ENCODE measurements around the gene MOK.
"Not testable (repeated sequence)": the region's sequence is repeated elsewhere in the genome, so short reads cannot be mapped to it uniquely, and the experiment has no call there.

Gene MOK, protein sequence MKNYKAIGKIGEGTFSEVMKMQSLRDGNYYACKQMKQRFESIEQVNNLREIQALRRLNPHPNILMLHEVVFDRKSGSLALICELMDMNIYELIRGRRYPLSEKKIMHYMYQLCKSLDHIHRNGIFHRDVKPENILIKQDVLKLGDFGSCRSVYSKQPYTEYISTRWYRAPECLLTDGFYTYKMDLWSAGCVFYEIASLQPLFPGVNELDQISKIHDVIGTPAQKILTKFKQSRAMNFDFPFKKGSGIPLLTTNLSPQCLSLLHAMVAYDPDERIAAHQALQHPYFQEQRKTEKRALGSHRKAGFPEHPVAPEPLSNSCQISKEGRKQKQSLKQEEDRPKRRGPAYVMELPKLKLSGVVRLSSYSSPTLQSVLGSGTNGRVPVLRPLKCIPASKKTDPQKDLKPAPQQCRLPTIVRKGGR

DNA sequence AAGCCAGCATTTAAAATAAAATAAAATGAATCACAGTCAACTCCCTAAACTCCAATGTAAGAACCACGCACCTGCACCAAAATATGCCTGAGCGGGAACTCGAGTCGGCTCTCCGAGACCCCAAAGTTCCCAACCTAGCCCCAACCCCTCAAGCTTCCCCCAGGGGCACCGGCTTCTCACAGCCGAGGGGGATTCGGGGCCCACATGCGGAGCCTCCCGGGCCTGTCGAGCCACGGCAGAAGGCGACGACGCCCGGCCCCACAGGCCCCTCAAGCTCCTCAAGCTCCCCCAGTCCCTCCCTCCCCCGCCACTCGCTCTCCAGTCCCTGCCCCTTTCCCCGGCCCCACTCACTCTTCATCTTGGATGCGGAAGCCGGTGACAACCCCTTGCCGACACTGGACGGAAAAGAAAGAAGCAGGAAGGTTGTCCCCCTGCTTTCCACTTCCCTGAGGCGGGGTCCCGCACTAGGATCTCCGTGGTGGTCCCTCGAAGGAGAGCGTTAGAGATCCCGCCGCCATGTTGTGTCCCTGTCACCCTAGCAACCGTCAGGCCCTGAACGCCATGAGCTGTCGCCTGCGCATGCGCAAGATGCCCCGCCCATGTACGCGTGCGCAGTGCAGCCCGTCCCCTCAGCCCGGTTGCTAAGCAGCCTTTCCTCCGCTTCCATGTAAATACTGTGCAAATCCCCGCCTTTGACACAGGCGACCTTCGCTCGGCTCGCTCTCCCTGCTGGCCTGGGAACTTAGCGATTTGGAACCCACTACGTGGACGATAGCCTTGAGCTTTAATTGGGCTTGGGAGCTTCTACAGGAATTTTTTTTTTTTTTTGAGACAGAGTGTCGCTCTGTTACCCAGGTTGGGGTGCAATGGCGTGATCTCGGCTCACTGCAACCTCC, at the start of gene MOK:
MOK (minus strand) TSS at position 554 of the 896 bp plus-strand sequence; CDS start at position 358, 196 bp downstream.
- H3K36me3 Mint-ChIP-seq (ENCODE audit: low read depth), result no peaks in the 10 kb centered on the region
- no peaks in the 10 kb centered on the region for H3K9me3 Mint-ChIP-seq
- peaks cover 21% of the 10 kb centered on the region for H3K27me3 Mint-ChIP-seq (ENCODE audit: low read depth)
- H3K27ac Mint-ChIP-seq, result peak within 1 kb of the TSS; percentile 94
- peaks cover 5% of the 10 kb centered on the region for H3K4me1 Mint-ChIP-seq (ENCODE audit: low read depth)
- H3K4me3 Mint-ChIP-seq, result peak within 1 kb of the TSS; percentile 95

DNA sequence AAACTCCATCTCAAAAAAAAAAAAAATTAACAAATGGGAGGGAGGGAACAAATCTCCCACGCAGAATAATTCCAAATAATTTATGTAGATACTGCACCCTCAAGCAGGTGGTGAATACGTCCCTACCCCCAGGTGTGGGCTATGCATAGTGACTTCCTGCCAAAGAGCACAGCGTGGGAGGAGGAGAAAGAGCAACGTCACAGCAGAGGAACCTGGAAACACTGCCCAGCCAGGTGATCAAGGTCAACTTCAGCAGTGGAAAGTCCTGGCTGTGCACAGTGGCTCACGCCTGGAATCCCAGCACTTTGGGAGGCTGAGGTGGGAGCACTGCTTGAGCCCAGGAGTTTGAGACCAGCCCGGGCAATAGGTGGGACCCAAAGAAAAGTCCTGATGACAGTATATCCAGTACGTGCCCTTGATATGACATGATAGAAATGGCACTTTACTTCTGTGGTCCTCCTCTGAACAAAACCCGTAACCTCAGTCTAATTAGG, 48.2 kb upstream of the MOK start:
- H3K36me3 Mint-ChIP-seq (ENCODE audit: low read depth), result peaks cover 30% of the 10 kb centered on the region
- H3K4me1 Mint-ChIP-seq (ENCODE audit: low read depth), result peaks cover 2% of the 10 kb centered on the region

DNA sequence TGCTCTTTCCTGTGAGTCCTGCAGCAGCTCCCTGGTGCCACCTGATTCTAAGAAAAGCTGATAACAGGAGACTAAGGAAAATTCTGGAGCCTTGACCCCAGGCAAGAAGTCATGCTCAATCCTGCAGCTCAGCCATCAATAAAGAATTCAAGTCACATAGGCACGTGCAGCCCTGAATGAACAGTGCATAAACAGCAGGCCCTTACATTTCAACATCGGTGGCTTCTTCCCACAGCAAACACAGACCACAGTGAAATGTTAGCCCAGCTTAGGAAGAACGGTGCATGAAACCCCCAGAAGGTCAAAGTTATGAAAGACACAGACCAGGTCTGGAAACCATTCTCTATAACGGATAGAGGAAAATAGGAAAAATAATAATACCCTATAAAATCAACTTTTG, 47.2 kb upstream of the MOK start:
- Mint-ChIP-seq H3K27ac (no peak overlapping the region), H3K4me3 (no peak overlapping the region), H3K27me3 (ENCODE audit: low read depth) (no peaks in the 10 kb centered on the region), H3K36me3 (ENCODE audit: low read depth) (peaks cover 27% of the 10 kb centered on the region), H3K9me3 (no peaks in the 10 kb centered on the region), H3K4me1 (ENCODE audit: low read depth) (peaks cover 2% of the 10 kb centered on the region)

More for the DNA sequence above, 48.2 kb upstream of the MOK start:
- Mint-ChIP-seq H3K9me3 (no peaks in the 10 kb centered on the region), H3K27ac (no peak overlapping the region), H3K27me3 (ENCODE audit: low read depth) (no peaks in the 10 kb centered on the region), H3K4me3 (no peak overlapping the region)

DNA sequence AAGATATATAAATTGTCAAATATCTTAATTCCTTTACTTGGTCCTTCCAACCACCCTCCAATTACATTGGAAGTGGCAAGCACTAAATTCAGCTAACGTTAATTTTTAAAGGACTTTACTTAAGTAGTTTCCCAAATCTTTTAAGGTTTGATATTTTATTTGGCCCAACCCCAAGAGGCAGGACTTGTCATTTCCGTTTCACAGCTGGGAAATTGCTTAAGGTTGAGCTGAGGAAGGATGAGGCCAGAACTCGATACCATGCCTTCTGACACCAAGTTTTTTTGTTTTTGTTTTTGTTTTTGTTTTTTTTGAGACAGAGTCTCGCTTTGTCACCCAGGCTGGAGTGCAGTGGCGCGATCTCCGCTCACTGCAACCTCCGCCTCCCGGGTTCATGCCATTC, 46.6 kb upstream of the MOK start:
- H3K4me1 Mint-ChIP-seq (ENCODE audit: low read depth); H3K4me3 Mint-ChIP-seq; H3K27ac Mint-ChIP-seq; H3K27me3 Mint-ChIP-seq (ENCODE audit: low read depth); H3K9me3 Mint-ChIP-seq: not testable (repeated sequence)
- H3K36me3 Mint-ChIP-seq (ENCODE audit: low read depth), result peaks cover 27% of the 10 kb centered on the region

DNA sequence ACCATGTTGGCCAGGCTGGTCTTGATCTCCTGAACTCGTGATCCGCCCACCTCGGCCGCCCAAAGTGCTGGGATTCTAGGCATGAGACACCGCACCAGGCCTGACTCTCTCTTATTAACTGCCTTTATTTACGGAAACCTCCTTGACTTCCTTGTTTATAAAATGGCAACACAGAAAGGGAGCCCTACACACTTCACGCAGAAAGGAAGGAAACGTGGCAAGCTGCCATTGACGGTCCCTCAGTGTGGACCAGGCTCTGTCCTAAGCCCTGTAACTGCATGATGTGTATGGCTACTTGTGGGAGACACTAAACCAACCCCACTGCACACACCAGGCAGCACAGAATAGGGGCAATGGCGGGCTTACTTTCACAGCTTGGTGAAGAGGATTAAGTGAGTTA, 46.1 kb upstream of the MOK start:
- no peak overlapping the region for H3K4me3 Mint-ChIP-seq
- H3K4me1 Mint-ChIP-seq (ENCODE audit: low read depth), result no peaks in the 10 kb centered on the region
- H3K27ac Mint-ChIP-seq, result no peak overlapping the region
- no peaks in the 10 kb centered on the region for H3K9me3 Mint-ChIP-seq
- H3K27me3 Mint-ChIP-seq (ENCODE audit: low read depth), result no peaks in the 10 kb centered on the region
- H3K36me3 Mint-ChIP-seq (ENCODE audit: low read depth), result peaks cover 27% of the 10 kb centered on the region

DNA sequence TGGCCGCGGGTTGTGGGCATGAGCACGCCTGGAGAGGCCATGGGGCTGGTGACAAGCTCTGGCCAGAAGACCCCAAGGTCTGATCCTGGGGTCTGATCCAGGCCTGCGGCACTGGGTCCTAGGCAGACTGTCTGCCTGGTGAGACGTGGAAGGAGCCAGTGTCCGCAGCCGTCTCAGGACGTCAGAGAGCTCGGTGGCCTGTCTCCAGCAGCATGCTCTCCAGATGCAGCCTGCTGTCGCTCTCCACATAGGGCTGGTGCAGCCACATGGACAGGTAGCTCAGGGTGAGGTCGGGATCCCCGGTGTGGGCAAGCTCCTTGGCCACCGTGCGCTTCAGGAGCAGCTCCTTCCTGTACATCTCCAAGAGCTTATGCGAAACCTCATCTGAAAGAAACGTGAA, 43.4 kb upstream of the MOK start:
- Mint-ChIP-seq H3K27ac (no peak overlapping the region), H3K4me3 (no peak overlapping the region), H3K36me3 (ENCODE audit: low read depth) (peaks cover 28% of the 10 kb centered on the region), H3K27me3 (ENCODE audit: low read depth) (no peaks in the 10 kb centered on the region), H3K9me3 (no peaks in the 10 kb centered on the region), H3K4me1 (ENCODE audit: low read depth) (no peaks in the 10 kb centered on the region)

DNA sequence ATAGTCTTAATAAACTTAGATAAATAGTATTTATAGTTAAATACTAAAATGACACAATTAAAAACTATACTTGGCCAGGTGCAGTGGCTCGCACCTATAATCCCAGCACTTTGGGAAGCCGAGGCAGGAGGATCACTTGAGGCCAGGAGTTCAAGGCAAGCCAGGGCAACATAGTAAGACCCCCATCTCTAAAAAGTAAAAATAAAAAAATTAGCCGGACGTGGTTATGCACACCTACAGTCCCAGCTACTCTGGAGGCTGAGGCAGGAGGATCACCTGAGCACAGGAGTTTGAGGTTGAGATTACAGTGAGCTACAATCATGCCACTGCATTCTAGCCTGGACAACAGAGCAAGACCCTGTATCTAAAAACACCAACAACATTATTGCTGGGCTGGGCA, 41.7 kb upstream of the MOK start:
- H3K4me1 Mint-ChIP-seq (ENCODE audit: low read depth), result no peaks in the 10 kb centered on the region
- peaks cover 32% of the 10 kb centered on the region for H3K36me3 Mint-ChIP-seq (ENCODE audit: low read depth)
- no peaks in the 10 kb centered on the region for H3K9me3 Mint-ChIP-seq
- no peak overlapping the region for H3K4me3 Mint-ChIP-seq
- no peaks in the 10 kb centered on the region for H3K27me3 Mint-ChIP-seq (ENCODE audit: low read depth)
- no peak overlapping the region for H3K27ac Mint-ChIP-seq

DNA sequence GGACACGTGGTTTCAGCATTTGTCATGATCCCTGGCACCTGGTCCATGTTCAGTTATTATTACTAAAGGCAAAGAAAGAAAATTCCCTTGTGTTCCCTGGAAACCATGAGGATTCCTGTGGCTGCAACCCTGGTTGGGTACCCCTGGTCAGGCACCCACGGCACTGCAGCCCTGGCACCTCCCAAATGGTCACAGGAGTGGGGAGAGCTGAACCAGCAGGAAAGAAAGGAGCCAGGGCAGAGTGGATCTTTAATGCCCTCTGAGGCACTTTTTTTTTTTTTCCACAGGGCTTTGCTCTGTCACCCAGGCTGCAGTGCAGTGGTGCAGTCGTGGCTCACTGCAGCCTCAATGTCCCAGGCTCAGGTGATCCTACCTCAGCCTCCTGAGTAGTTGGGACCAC, 40.3 kb upstream of the MOK start:
- no peaks in the 10 kb centered on the region for H3K9me3 Mint-ChIP-seq
- no peaks in the 10 kb centered on the region for H3K4me1 Mint-ChIP-seq (ENCODE audit: low read depth)
- no peak overlapping the region for H3K4me3 Mint-ChIP-seq
- no peak overlapping the region for H3K27ac Mint-ChIP-seq
- H3K36me3 Mint-ChIP-seq (ENCODE audit: low read depth), result peaks cover 29% of the 10 kb centered on the region
- H3K27me3 Mint-ChIP-seq (ENCODE audit: low read depth), result no peaks in the 10 kb centered on the region

DNA sequence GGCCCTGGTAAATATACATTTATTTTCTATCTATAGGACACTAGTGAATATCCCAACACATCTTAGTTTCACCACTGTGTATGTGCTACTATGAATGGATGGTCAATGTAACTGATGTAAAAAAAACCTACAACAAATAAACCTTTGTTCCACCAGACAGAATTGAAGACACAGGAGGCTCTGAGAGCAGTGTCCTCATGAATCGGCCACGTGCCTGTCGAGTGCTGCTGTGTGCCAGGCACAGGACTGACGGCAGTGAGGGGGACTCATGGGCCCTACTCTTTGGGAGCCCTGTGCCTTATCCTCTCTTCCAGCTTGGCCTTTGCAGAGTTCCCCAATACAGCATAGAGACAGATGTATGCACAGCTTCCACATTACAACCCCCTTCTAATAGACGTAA, 39.5 kb upstream of the MOK start:
- H3K27me3 Mint-ChIP-seq (ENCODE audit: low read depth), result no peaks in the 10 kb centered on the region
- H3K36me3 Mint-ChIP-seq (ENCODE audit: low read depth), result peaks cover 22% of the 10 kb centered on the region
- no peak overlapping the region for H3K27ac Mint-ChIP-seq
- H3K9me3 Mint-ChIP-seq, result no peaks in the 10 kb centered on the region
- H3K4me1 Mint-ChIP-seq (ENCODE audit: low read depth), result no peaks in the 10 kb centered on the region
- no peak overlapping the region for H3K4me3 Mint-ChIP-seq

DNA sequence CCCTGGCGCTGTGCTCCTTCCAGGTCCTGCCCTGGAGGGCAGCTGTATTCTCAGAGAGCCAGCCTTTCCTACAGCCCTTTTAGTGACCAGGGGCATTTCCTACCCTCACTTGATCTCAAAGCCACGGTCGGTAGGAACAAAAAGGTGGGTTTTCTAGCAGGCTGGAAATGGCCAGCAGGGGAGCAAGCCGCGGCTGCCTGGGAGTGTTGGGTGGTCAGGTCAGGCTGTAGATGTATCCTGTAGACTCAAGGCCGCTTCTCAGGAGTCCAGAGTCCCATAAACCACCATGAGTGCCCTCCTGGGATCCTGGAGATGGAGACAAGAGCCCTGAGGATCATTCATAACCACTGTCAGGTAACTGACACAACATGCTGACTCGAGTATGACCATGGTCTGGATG, 39.1 kb upstream of the MOK start:
- Mint-ChIP-seq H3K4me1 (ENCODE audit: low read depth) (no peaks in the 10 kb centered on the region), H3K27ac (no peak overlapping the region), H3K4me3 (no peak overlapping the region), H3K9me3 (no peaks in the 10 kb centered on the region), H3K27me3 (ENCODE audit: low read depth) (no peaks in the 10 kb centered on the region), H3K36me3 (ENCODE audit: low read depth) (peaks cover 22% of the 10 kb centered on the region)

DNA sequence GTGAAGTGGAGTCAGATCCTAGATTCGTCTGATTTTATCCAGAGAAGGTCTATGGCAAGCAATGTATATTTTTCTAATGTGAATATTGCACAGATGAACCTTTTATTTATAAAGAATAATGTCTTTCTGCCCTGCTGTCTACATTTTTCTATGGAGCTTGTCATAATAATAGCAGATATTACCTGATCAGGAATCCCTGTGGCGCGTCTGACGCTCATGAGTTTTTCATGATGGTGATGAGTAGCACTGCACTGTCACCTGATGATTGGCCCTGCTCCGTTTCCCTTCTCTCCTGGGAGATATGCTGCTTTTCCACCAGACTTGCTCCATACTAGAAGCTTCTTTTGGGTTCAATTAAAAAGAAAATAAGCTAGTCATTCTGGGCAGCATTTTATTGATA, 37.3 kb upstream of the MOK start:
- Mint-ChIP-seq H3K4me1 (ENCODE audit: low read depth) (no peaks in the 10 kb centered on the region), H3K9me3 (no peaks in the 10 kb centered on the region), H3K36me3 (ENCODE audit: low read depth) (peaks cover 20% of the 10 kb centered on the region)

DNA sequence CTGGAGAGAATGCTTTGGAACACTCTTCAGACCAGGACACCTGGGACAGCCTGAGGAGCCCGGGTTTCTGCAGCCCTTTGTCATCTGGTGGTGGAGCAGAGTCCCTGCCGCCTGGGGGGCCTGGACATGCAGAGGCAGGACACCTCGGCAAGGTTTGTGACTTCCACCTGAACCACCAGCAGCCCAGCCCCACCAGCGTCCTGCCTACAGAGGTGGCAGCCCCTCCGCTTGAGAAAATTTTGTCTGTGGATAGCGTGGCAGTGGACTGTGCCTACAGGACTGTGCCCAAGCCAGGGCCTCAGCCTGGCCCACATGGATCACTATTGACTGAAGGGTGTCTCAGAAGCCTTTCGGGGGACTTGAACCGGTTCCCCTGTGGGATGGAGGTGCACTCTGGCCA, 36.6 kb upstream of the MOK start:
- peak overlapping the region; percentile 52 for H3K27ac Mint-ChIP-seq
- no peak overlapping the region for H3K4me3 Mint-ChIP-seq
- no peaks in the 10 kb centered on the region for H3K9me3 Mint-ChIP-seq
- H3K4me1 Mint-ChIP-seq (ENCODE audit: low read depth), result no peaks in the 10 kb centered on the region
- H3K27me3 Mint-ChIP-seq (ENCODE audit: low read depth), result no peaks in the 10 kb centered on the region
- peaks cover 20% of the 10 kb centered on the region for H3K36me3 Mint-ChIP-seq (ENCODE audit: low read depth)

More for the DNA sequence above, 37.3 kb upstream of the MOK start:
- Mint-ChIP-seq H3K27me3 (ENCODE audit: low read depth) (no peaks in the 10 kb centered on the region), H3K4me3 (no peak overlapping the region), H3K27ac (no peak overlapping the region)

DNA sequence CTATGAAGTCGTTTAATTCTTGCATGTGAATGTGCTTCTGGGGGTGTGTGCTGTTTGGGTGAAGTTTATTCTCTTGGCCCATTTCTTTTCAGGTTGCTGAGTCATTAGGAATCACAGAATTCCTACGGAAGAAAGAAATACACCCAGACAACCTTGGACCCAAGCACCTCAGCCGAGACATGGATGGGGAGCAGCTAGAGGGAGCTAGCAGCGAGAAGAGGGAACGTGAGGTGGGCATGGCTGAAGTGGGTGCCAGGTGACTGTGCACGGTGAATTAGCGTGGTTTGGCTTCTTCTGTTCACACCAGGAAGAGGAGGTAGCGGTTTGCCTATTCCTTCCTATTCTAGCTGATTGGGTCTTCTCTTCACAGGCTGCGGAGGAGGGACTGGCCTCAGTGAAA, 33.8 kb upstream of the MOK start:
- Mint-ChIP-seq H3K27me3 (ENCODE audit: low read depth) (no peaks in the 10 kb centered on the region), H3K4me1 (ENCODE audit: low read depth) (no peaks in the 10 kb centered on the region), H3K27ac (no peak overlapping the region), H3K4me3 (no peak overlapping the region), H3K9me3 (no peaks in the 10 kb centered on the region), H3K36me3 (ENCODE audit: low read depth) (peaks cover 21% of the 10 kb centered on the region)

DNA sequence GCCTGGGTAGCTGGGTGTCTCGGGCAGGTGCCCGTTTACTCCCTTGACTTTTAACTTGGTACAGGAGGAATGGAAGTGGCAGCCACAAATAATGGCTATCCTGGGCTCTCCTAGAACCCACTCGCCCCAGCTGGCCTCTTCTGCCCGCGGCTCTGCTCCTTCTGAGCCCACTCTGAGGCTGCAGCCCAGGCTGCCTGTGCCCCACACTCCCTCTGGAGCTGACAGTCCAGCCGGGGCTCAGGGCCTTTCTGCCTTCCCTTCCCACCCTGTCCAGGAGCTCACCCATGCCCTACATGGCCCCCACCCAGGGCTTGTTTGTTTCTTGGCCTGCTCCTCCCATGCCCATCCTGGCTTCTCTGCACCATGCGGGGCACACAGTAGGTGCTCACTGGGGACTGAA, 30.2 kb upstream of the MOK start:
- Mint-ChIP-seq H3K4me1 (ENCODE audit: low read depth) (no peaks in the 10 kb centered on the region), H3K36me3 (ENCODE audit: low read depth) (peaks cover 13% of the 10 kb centered on the region)

More for the DNA sequence above, 30.2 kb upstream of the MOK start:
- H3K27ac Mint-ChIP-seq, result no peak overlapping the region
- no peaks in the 10 kb centered on the region for H3K27me3 Mint-ChIP-seq (ENCODE audit: low read depth)
- no peak overlapping the region for H3K4me3 Mint-ChIP-seq
- H3K9me3 Mint-ChIP-seq, result no peaks in the 10 kb centered on the region

Data from T-helper 1 cell treated with Interleukin-12 subunit alpha and Interleukin-12 subunit beta and Interleukin-4 antibody, amounts not matched to agents 30 μg/mL and 1 μg/mL, for 36 hours (primary cell).